Right cardiac atrium (tissue), 5 donors: ENCODE results near the gene USP43. TPM values are rescaled to one million over a fixed set of nuclear protein-coding genes. Genes with fewer than 3 reads are reported as not detected.
"Not testable (repeated sequence)": the region's sequence is repeated elsewhere in the genome, so short reads cannot be mapped to it uniquely, and the experiment has no call there.

Experiments
- ATAC-seq, 2 donors: fragments of 200-7000 bp; cut with Tn5 transposase; one replicate each; pipeline versions ENCODE4 v1.8.0 to v1.9.1; 2020; ENCODE audit warnings: moderate library complexity in 2 of 2, mild to moderate bottlenecking in 1 of 2
- DNase-seq, 3 donors: peaks; one replicate each; pipeline ENCODE4 v3.0.0-alpha.2; 2020
- H3K27ac ChIP-seq: one replicate; pipeline ENCODE4 v1.5.1; 2013; ENCODE audit warnings: mild to moderate bottlenecking, low read length, control low read depth, moderate library complexity
- H3K27me3 ChIP-seq: one replicate; pipeline ENCODE4 v1.6.1; 2013; ENCODE audit not compliant: control insufficient read depth, insufficient read depth
- H3K4me1 ChIP-seq: one replicate; pipeline ENCODE4 v1.6.1; 2013; ENCODE audit warnings: low read length; ENCODE audit not compliant: control insufficient read depth, insufficient read depth
- H3K4me3 ChIP-seq: one replicate; pipeline ENCODE4 v1.5.1; 2013; ENCODE audit warnings: low read length, control low read depth
- H3K9me3 ChIP-seq: one replicate; pipeline ENCODE4 v1.6.1; 2013; ENCODE audit warnings: low read length; ENCODE audit not compliant: control insufficient read depth
- WGBS: extraction: QIAGEN DNeasy Blood & Tissue Kit; methylation state at CpG from one replicate; pipeline ENCODE4 v1.1.7; 2013; 5-methylcytosine and 5-hydroxymethylcytosine counted together
- intact Hi-C, 4 donors: fragments of 100-400 bp; cut with DNase I; formaldehyde crosslinking; loops; one replicate each; pipeline versions ENCODE4 v1.11.0 to v1.14.0; 2022 to 2023
- polyA plus RNA-seq: library from polyadenylated mRNA; stranded (reverse); fragments of 200-250 nt; gene quantifications from one replicate; pipeline ENCODE4 v1.2.3, GENCODE V29; 2013
- total RNA-seq, 4 donors: library from RNA; stranded (reverse); fragmentation: NEBNext Ultra II Directional; extraction: Animal tissue kit (Norgen Biotek cat#: 25700); gene quantifications; one replicate each; pipeline ENCODE4 v1.2.1, GENCODE V29; 2021
- donor health status: healthy with polysubstance abuse.
- donor health status: DM: no; HTN: yes; CAD: no.
- donor health status: DM: no; HTN: no; CAD: no.
- donor health status: DM: no; HTN: yes; CAD: no; lungs with severe emphysema.
- donor health status: DM: yes; HTN: yes; CAD: no.

USP43 gene
- total and polyA plus RNA-seq, 5 donors: 0.06 to 0.11 (median 0.06) TPM; not detected in 1

GRCh38 chr17:9661027-9661426 lies 15.7 kb downstream of the USP43 start:
- intact Hi-C loops: no loop called here
- 94% methylated on average over 2 of the region's 2 CpGs for WGBS
- DNase-seq: no peak
- Histone ChIP-seq H3K4me3 (no peak overlapping the region), H3K27ac (no peak overlapping the region), H3K4me1 (no peaks in the 10 kb centered on the region), H3K27me3 (no peaks in the 10 kb centered on the region), H3K9me3 (peaks cover 3% of the 10 kb centered on the region)
- no peak for ATAC-seq

- H3K4me1 ChIP-seq, ATAC-seq, DNase-seq, intact Hi-C loops, H3K4me3 ChIP-seq, H3K9me3 ChIP-seq, H3K27ac ChIP-seq, H3K27me3 ChIP-seq: not testable (repeated sequence)
- 92% methylated on average over 11 of the region's 11 CpGs for WGBS
Measured at GRCh38 chr17:9663511-9663910, 18.2 kb downstream of the USP43 start.

- DNase-seq (no peak), ATAC-seq (no peak)
- H3K9me3 ChIP-seq: no peaks in the 10 kb centered on the region
- H3K4me1 ChIP-seq: no peaks in the 10 kb centered on the region
- no peak overlapping the region for H3K4me3 ChIP-seq
- H3K27me3 ChIP-seq: no peaks in the 10 kb centered on the region
- intact Hi-C loops: no loop called here
- no peak overlapping the region for H3K27ac ChIP-seq
- 45% methylated on average over 5 of the region's 5 CpGs for WGBS
Measured at GRCh38 chr17:9666461-9667050, 21.2 kb downstream of the USP43 start.

- no peak overlapping the region for H3K4me3 ChIP-seq
- intact Hi-C loops: no loop called here
- no peaks in the 10 kb centered on the region for H3K4me1 ChIP-seq
- no peaks in the 10 kb centered on the region for H3K9me3 ChIP-seq
- H3K27me3 ChIP-seq: no peaks in the 10 kb centered on the region
- DNase-seq: no peak
- no peak overlapping the region for H3K27ac ChIP-seq
- 73% methylated on average over 6 of the region's 6 CpGs for WGBS
- no peak for ATAC-seq
Measured at GRCh38 chr17:9668517-9668916, 23.2 kb downstream of the USP43 start.

GRCh38 chr17:9669551-9670008 lies 24.3 kb downstream of the USP43 start:
- Histone ChIP-seq H3K27ac (no peak overlapping the region), H3K4me3 (no peak overlapping the region), H3K4me1 (no peaks in the 10 kb centered on the region), H3K9me3 (no peaks in the 10 kb centered on the region), H3K27me3 (no peaks in the 10 kb centered on the region)
- DNase-seq (no peak), ATAC-seq (no peak)
- intact Hi-C loops: no loop called here
- 65% methylated on average over 6 of the region's 6 CpGs for WGBS

- WGBS: 59% methylated on average over 8 of the region's 8 CpGs
Measured at GRCh38 chr17:9670596-9670995, 25.3 kb downstream of the USP43 start.

GRCh38 chr17:9671559-9671958 lies 26.2 kb downstream of the USP43 start:
- Histone ChIP-seq H3K4me3 (no peak overlapping the region), H3K9me3 (no peaks in the 10 kb centered on the region), H3K27ac (no peak overlapping the region), H3K27me3 (no peaks in the 10 kb centered on the region), H3K4me1 (no peaks in the 10 kb centered on the region)
- intact Hi-C loops: no loop called here
- no peak for DNase-seq
- no peak for ATAC-seq
- WGBS: 67% methylated on average over 4 of the region's 4 CpGs

More at GRCh38 chr17:9670596-9670995, 25.3 kb downstream of the USP43 start:
- Histone ChIP-seq H3K9me3 (no peaks in the 10 kb centered on the region), H3K27ac (no peak overlapping the region), H3K4me1 (no peaks in the 10 kb centered on the region), H3K27me3 (no peaks in the 10 kb centered on the region), H3K4me3 (no peak overlapping the region)
- intact Hi-C loops: no loop called here
- ATAC-seq (no peak), DNase-seq (no peak)

GRCh38 chr17:9672266-9672665 lies 26.9 kb downstream of the USP43 start:
- H3K27ac ChIP-seq: no peak overlapping the region
- ATAC-seq (no peak), DNase-seq (no peak)
- intact Hi-C loops: no loop called here
- H3K27me3 ChIP-seq: no peaks in the 10 kb centered on the region
- WGBS: 82% methylated on average over 8 of the region's 8 CpGs
- H3K9me3 ChIP-seq: no peaks in the 10 kb centered on the region
- no peak overlapping the region for H3K4me3 ChIP-seq
- H3K4me1 ChIP-seq: no peaks in the 10 kb centered on the region

GRCh38 chr17:9672691-9673090 lies 27.4 kb downstream of the USP43 start:
- no peak overlapping the region for H3K4me3 ChIP-seq
- no peaks in the 10 kb centered on the region for H3K4me1 ChIP-seq
- ATAC-seq (no peak), DNase-seq (no peak)
- 71% methylated on average over 6 of the region's 6 CpGs for WGBS
- no peaks in the 10 kb centered on the region for H3K27me3 ChIP-seq
- intact Hi-C loops: no loop called here
- H3K27ac ChIP-seq: no peak overlapping the region
- H3K9me3 ChIP-seq: no peaks in the 10 kb centered on the region

- Histone ChIP-seq H3K4me3 (no peak overlapping the region), H3K4me1 (no peaks in the 10 kb centered on the region), H3K27ac (no peak overlapping the region), H3K27me3 (no peaks in the 10 kb centered on the region), H3K9me3 (peaks cover 1% of the 10 kb centered on the region)
- intact Hi-C loops: no loop called here
- 81% methylated on average over 4 of the region's 4 CpGs for WGBS
- ATAC-seq: no peak
- no peak for DNase-seq
Measured at GRCh38 chr17:9676084-9676483, 30.8 kb downstream of the USP43 start.

- WGBS: 90% methylated on average over 4 of the region's 4 CpGs
Measured at GRCh38 chr17:9676820-9677310, 31.5 kb downstream of the USP43 start.

GRCh38 chr17:9677411-9677810 lies 32.1 kb downstream of the USP43 start:
- no peak for ATAC-seq
- Histone ChIP-seq H3K4me3 (no peak overlapping the region), H3K27ac (no peak overlapping the region), H3K9me3 (peaks cover 1% of the 10 kb centered on the region), H3K4me1 (no peaks in the 10 kb centered on the region), H3K27me3 (no peaks in the 10 kb centered on the region)
- 75% methylated on average over 7 of the region's 7 CpGs for WGBS
- DNase-seq: no peak
- intact Hi-C loops: no loop called here

More at GRCh38 chr17:9676820-9677310, 31.5 kb downstream of the USP43 start:
- H3K27me3 ChIP-seq: no peaks in the 10 kb centered on the region
- H3K4me3 ChIP-seq: no peak overlapping the region
- ATAC-seq (no peak), DNase-seq (no peak)
- no peaks in the 10 kb centered on the region for H3K4me1 ChIP-seq
- intact Hi-C loops: no loop called here
- H3K9me3 ChIP-seq: peaks cover 1% of the 10 kb centered on the region
- no peak overlapping the region for H3K27ac ChIP-seq
